AG04450 (cell line): ENCODE data around the gene TAF4. TPM values are rescaled to one million over a fixed set of nuclear protein-coding genes. Genes with fewer than 3 reads are reported as not detected.

Experiments used
- CTCF ChIA-PET: fragments of 300-600, 350-600 bp; formaldehyde crosslinking; extraction: SDS; loops from one replicate; lab custom pipeline; 2022; ENCODE audit warnings: antibody characterized with exemption, inconsistent platforms; lab: Charles Lee
- POLR2A ChIA-PET: fragments of 350-600 bp; formaldehyde crosslinking; extraction: SDS; loops from one replicate; lab custom pipeline; 2021; ENCODE audit warnings: antibody characterized with exemption, inconsistent platforms; lab: Yijun Ruan, JAX
- DNase-seq: peaks from one replicate; pipeline ENCODE4 v3.0.0-alpha.2; 2011; ENCODE audit warnings: low read depth, low spot score
- H3K27ac ChIP-seq: one replicate; pipeline ENCODE4 v1.5.1; 2012; ENCODE audit warnings: low read depth, low read length, control low read depth
- H3K27me3 ChIP-seq: one replicate; pipeline ENCODE4 v1.6.0; 2012; ENCODE audit warnings: low read length; ENCODE audit not compliant: control insufficient read depth, insufficient read depth
- H3K4me3 ChIP-seq: 2 replicates; pipeline ENCODE4 v1.5.1; 2011; ENCODE audit warnings: mild to moderate bottlenecking, low read depth, low read length, control low read depth
- H3K9me3 ChIP-seq: 2 replicates; pipeline ENCODE4 v1.5.1; 2012; ENCODE audit warnings: low read length; ENCODE audit not compliant: control insufficient read depth, insufficient read depth
- CTCF ChIP-seq: IDR thresholded peaks from 2 replicates; pipeline ENCODE4 v1.5.1; 2011; ENCODE audit warnings: low read depth, low read length, control low read depth, inconsistent platforms
- polyA plus RNA-seq: library from polyadenylated mRNA; depleted of rRNA; stranded (reverse); fragments of >200 nt; gene quantifications from 2 replicates; pipeline ENCODE4 v1.2.3, GENCODE V29; 2011

TAF4 gene
- polyA plus RNA-seq, 1 experiment: 2.7 TPM

- Histone ChIP-seq H3K4me3 (no peak overlapping the region), H3K27me3 (no peaks in the 10 kb centered on the region), H3K9me3 (peaks cover 5% of the 10 kb centered on the region; the same call in 1 of the 2 replicates), H3K27ac (no peak overlapping the region)
- CTCF ChIA-PET: interaction anchor here (0.6 kb wide), 1 partner anchor 32 kb away, joined by 7 read pairs; no protein-coding TSS in a partner anchor
- POLR2A ChIA-PET: no interaction called here
- TF ChIP-seq CTCF: no peak
- DNase-seq: no peak
Measured at GRCh38 chr20:62030834-62031434, 34.7 kb downstream of the TAF4 start.

GRCh38 chr20:62030357-62030756, 35.3 kb downstream of the TAF4 start:
- CTCF ChIA-PET: interaction anchor here (0.6 kb wide), 1 partner anchor 31 kb away, joined by 7 read pairs; no protein-coding TSS in a partner anchor
- no peak for TF ChIP-seq CTCF
- no peak for DNase-seq
- no peak overlapping the region for H3K27ac ChIP-seq
- H3K9me3 ChIP-seq: peaks cover 5% of the 10 kb centered on the region; the same call in 1 of the 2 replicates
- no peak overlapping the region for H3K4me3 ChIP-seq
- POLR2A ChIA-PET: no interaction called here
- H3K27me3 ChIP-seq: no peaks in the 10 kb centered on the region

- no peaks in the 10 kb centered on the region for H3K27me3 ChIP-seq
- peaks cover 5% of the 10 kb centered on the region; the same call in 1 of the 2 replicates for H3K9me3 ChIP-seq
- ChIA-PET CTCF (interaction anchor here (0.6 kb wide), 1 partner anchor 31 kb away, joined by 7 read pairs; no protein-coding TSS in a partner anchor), POLR2A (no interaction called here)
- DNase-seq: no peak
- H3K27ac ChIP-seq: no peak overlapping the region
- no peak overlapping the region for H3K4me3 ChIP-seq
- TF ChIP-seq CTCF: no peak
Measured at GRCh38 chr20:62029949-62030348, 35.7 kb downstream of the TAF4 start.

- Histone ChIP-seq H3K27ac (no peak overlapping the region), H3K9me3 (peaks cover 5% of the 10 kb centered on the region; the same call in 1 of the 2 replicates), H3K27me3 (no peaks in the 10 kb centered on the region), H3K4me3 (no peak overlapping the region)
- ChIA-PET POLR2A (interaction anchor here (0.5 to 0.7 kb wide), 2 partner anchors 19 to 199 kb away, joined by 3 to 5 read pairs; no protein-coding TSS in a partner anchor), CTCF (interaction anchor here (1.1 kb wide), 1 partner anchor 108 kb away, joined by 3 read pairs; no protein-coding TSS in a partner anchor)
- TF ChIP-seq CTCF: no peak
- no peak for DNase-seq
Measured at GRCh38 chr20:62029296-62029695, 36.4 kb downstream of the TAF4 start.

- Histone ChIP-seq H3K9me3 (peaks cover 5% of the 10 kb centered on the region; the same call in 1 of the 2 replicates), H3K27me3 (no peaks in the 10 kb centered on the region), H3K27ac (no peak overlapping the region), H3K4me3 (no peak overlapping the region)
- POLR2A ChIA-PET: no interaction called here
- CTCF ChIA-PET: interaction anchor here (1.1 kb wide), 1 partner anchor 109 kb away, joined by 3 read pairs; no protein-coding TSS in a partner anchor
- no peak for DNase-seq
- no peak for TF ChIP-seq CTCF
Measured at GRCh38 chr20:62028384-62028783, 37.3 kb downstream of the TAF4 start.
